SK-MEL-5 (cell line): Measurements from ENCODE around the gene ABCC1. TPM values are rescaled to one million over a fixed set of nuclear protein-coding genes. Genes with fewer than 3 reads are reported as not detected.
"Not testable (repeated sequence)": the region's sequence is repeated elsewhere in the genome, so short reads cannot be mapped to it uniquely, and the experiment has no call there.

ENCODE experiments used
- DNase-seq: peaks from one replicate; pipeline ENCODE4 v3.0.0-alpha.2; 2016; ENCODE audit warnings: low read depth, low spot score
- in situ Hi-C: cut with HindIII; loops from 2 replicates; pipeline ENCODE4 v1.10.0; 2016; ENCODE audit warnings: low sequenced_read_pairs, high pct_unique_total_duplicates, low pct_unique_long_range_greater_than_20kb
- total RNA-seq: library from RNA; depleted of rRNA; stranded (reverse); fragments of >200 nt; shearing (Covaris generic); gene quantifications from 2 replicates; pipeline ENCODE4 v1.2.3, GENCODE V29; 2014

ABCC1 gene
- total RNA-seq, 1 experiment from 2014 or later = 7.2 TPM

DNA sequence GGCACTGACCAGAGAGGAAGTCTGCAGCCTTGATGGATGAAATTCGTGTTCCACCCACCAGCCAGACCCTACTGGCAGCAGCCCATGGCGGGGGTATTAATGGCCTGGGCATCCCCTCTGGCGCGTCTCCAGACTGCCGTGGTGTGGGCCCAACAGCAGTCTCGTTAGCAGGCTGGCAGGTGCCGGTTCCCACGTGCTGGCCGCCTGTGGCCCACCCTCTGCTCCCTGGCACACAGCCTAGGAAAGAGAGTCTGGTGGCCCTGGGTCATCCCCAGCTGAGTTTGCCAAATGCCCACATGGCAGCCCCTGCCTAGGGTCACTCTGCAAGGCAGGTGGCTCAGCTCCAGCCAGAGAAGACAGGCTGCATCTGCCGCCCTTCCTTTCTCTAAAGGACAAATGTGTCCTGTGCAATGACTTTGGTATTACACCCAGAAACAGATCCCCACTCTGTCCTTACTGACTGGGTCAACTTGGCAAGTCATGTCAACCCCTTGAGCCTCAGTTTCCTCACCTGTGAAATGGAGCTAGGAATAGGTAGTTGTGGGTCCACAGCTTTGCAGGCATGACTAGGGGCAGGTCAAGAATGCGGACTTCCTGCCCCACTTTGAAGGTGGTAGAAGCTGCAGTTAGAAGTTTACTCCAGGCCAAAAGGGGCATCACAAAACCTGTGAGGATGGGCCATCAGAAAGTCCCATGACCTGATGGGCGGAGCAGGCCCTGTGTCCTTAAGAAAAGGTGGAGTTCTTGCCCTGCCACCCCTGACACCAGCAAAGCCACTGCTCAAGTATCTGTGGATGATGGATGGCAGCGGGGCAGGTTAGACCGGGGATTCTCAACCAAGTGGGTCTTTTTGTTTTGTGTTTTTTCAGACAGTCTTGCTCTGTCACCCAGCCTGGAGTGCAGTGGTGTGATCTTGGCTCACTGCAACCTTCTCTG lies 197.2 kb downstream of the ABCC1 start:
- in situ Hi-C loops = no loop called here

DNA sequence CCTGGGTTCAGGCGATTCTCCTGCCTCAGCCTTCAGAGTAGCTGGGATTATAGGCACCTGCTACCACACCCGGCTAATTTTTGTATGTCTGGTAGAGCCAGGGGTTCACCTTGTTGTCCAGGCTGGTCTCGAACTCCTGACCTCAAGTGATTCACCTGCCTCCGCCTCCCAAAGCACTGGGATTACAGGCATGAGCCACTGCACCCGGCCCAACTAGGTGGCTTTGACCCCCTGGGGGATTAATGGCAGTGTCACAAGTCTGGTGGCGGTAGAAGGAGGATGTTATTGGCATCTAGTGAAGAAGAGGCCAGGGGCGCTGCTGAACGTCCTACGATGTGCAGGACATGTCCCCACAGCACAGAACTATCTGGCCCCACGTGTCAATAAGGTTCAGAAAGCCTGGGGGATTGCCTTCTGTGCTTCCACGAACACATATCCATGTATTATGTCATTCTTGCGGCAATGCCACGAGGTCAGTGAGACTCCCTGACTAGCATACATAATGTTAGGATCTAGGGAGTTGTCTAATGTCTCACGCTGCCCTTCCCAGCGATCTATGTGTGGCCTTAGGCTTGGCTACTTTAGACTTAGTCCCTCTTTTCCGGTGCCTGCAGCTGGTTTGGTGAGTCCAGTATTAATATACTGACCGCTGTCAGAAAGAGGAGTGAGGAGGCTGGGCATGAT lies 198.0 kb downstream of the ABCC1 start:
- in situ Hi-C loops = no loop called here
- DNase-seq = no peak

More for the DNA sequence above, 197.2 kb downstream of the ABCC1 start:
- DNase-seq = no peak

- in situ Hi-C loops, DNase-seq: not testable (repeated sequence)
Measured at GRCh38 chr16:16148000-16148599, 198.7 kb downstream of the ABCC1 start.

DNA sequence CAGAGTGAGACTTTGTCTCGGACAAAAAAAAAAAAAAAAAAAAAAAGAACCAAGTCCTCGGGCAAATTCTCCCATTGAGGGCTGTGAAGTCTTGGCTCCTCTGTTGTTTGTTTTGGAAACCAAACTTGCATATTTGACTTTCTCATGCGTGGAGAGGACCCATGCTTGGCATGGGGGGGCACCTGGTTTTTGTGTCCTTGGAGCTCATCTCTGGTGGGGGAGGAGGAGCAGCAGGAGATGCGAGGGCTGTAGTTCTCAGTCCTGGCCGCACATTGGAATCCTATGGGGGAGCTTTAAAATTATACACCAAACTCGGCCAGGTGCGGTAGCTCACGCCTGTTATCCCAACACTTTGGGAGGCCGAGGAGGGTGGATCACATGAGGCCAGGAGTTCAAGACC lies 199.3 kb downstream of the ABCC1 start:
- in situ Hi-C loops = no loop called here

DNA sequence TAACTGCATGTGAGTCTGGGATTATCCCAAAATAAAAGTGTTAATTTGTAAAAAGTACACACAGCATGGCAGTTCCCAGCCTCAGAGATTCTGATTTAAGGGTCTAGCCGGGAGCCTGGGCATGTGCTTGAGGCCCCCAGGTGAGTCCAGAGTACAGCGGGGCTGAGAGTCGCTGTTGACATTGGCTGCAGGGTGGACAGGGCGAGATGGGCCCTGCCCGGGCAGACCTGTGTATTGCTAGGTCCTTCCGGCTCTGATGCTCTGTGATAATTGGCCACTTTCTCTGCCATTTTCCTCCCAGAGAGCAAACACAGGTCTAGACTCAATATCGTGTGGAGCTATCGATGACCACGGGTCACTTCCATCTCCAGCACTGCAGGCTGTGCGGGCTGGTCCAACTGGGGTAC lies 200.3 kb downstream of the ABCC1 start:
- DNase-seq = no peak
- in situ Hi-C loops = no loop called here

More for the DNA sequence above, 199.3 kb downstream of the ABCC1 start:
- no peak for DNase-seq

DNA sequence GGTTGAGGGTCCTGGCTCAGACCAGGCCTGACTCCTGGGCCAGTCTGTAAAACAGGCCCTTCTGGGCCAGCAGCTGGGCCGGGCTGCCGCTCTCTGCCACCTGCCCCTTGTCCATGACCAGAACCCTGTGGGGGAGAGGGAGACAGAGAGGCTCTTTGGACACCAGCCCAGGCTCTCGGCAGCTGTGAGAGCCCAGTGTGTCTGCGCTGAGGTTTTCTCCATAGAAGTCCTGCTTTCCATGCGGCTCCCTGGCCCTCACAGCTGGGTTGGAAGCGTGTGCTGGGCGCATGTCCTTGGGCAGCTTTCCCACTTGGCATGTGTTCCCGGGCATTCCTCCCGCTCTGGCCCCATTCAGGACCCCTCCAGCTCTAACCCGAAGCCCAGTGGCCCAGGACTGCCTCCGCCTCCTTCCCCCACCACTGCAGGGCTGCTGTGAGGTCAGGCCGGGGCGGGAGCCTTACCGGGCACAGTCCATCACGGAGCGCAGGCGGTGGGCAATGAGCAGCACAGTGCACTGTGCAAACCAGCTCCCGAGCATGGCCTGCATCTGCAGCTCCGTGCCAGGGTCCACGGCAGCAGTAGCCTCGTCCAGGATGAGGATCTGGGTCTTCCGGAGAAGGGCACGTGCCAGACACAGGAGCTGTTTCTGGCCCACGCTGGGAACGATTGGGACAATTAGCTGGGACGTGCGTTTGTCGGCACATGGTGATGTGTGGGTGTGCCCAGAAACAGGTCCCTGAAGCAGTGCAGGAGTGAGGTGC lies 200.9 kb downstream of the ABCC1 start:
- no peak for DNase-seq
- in situ Hi-C loops = no loop called here

GRCh38 chr16:16150878-16151152 lies 201.4 kb downstream of the ABCC1 start:
- DNase-seq = no peak
- in situ Hi-C loops = no loop called here

- DNase-seq = no peak
- in situ Hi-C loops = no loop called here
Measured at GRCh38 chr16:16151315-16151714, 201.9 kb downstream of the ABCC1 start.

DNA sequence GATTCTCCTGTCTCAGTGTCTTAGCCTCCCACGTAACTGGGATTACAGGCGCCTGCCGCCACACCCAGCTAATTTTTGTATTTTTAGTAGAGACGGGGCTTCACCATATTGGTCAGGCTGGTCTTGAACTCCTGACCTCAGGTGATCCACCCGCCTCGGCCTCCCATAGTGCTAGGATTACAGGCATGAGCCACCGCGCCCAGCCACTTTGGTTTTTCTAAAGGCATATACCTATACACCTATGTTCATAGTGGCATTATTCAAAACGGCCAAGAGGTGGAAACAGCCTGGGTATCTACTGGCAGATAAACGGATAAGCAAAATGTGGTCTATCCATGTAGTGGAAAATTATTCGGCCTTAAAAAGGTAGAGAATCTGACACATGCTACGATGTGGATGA lies 203.6 kb downstream of the ABCC1 start:
- in situ Hi-C loops, DNase-seq: not testable (repeated sequence)

- DNase-seq = no peak
- in situ Hi-C loops = no loop called here
Measured at GRCh38 chr16:16154281-16154951, 205.0 kb downstream of the ABCC1 start.

- in situ Hi-C loops = no loop called here
Measured at GRCh38 chr16:16155234-16155633, 205.8 kb downstream of the ABCC1 start.

GRCh38 chr16:16157166-16157565 lies 207.8 kb downstream of the ABCC1 start:
- in situ Hi-C loops = no loop called here
- DNase-seq = no peak

More at GRCh38 chr16:16155234-16155633, 205.8 kb downstream of the ABCC1 start:
- no peak for DNase-seq

- in situ Hi-C loops = no loop called here
- DNase-seq = no peak
Measured at GRCh38 chr16:16158082-16158658, 208.8 kb downstream of the ABCC1 start.

GRCh38 chr16:16158741-16159374 lies 209.4 kb downstream of the ABCC1 start:
- no peak for DNase-seq
- in situ Hi-C loops = no loop called here

DNA sequence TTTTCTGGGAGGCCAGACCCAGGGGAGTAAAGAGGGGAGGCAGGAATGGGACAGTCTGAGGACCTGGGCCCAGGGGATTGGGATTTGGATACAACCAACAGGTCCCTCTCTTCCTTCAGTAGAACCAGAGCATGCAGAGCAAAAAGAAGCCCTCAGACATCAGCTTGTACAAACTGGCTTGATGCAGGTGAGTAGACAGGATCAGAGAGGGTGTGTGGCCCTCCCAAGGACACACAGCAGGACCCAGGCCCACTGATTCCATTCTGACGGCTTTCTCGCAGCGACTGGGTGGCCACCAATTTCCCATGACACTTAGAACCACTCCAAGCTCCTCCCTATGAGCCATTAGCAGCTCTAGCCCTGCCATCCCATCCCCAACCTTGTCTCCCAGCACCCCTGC lies 210.2 kb downstream of the ABCC1 start:
- no peak for DNase-seq
- in situ Hi-C loops = no loop called here

DNA sequence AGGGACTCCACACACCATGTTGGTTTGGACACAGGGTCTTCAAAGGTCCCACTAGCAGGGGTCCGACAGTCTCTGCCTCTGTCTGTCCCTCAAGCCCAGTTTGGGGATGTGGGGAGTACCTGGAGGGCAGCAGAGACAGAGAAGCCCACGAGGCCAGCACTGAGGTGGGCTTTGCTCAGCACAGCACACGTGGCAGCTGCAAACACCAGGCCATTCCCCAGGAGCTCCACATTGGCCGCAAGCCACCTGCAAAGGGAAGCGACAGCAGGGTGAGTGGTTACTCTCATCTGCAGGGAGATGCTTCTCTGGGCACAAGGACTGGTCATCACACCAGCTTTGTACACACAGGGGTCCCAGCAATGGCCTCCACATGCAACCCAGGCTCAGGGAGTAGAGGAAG lies 211.9 kb downstream of the ABCC1 start:
- in situ Hi-C loops = no loop called here
- DNase-seq = no peak

- DNase-seq = not testable (repeated sequence)
Measured at GRCh38 chr16:16161840-16162239, 212.4 kb downstream of the ABCC1 start.

More at GRCh38 chr16:16161840-16162239, 212.4 kb downstream of the ABCC1 start:
- in situ Hi-C loops = not testable (repeated sequence)
